ENCODE data around the gene CITED4. TPM values are rescaled to one million over a fixed set of nuclear protein-coding genes. Genes with fewer than 3 reads are reported as not detected.

The CITED4 gene
- total and polyA plus RNA-seq, 9 of the 15 experiments (the other 6 are each of a cell fraction or from before 2014, with no cell fraction given), result 0.11 to 1.2 (median 0.17) TPM; not detected in 2

- no peak for TF ChIP-seq RREB1 (CRISPR knock-in tag; IDR thresholded peaks at IDR 0.05)
- TF ChIP-seq SNAPC5 (CRISPR knock-in tag; IDR thresholded peaks at IDR 0.05), result no peak
- TF ChIP-seq MLLT1 (IDR thresholded peaks at IDR 0.05), result no peak; a peak in 1 of 4 replicates
- TF ChIP-seq MAX (CRISPR knock-in tag; IDR thresholded peaks at IDR 0.05), result no peak
- TF ChIP-seq RBM22 (IDR thresholded peaks at IDR 0.05; ENCODE audit: low read depth, low read length, poor library complexity, severe bottlenecking), result no peak
- no peak for TF ChIP-seq ZNF699 (CRISPR knock-in tag; IDR thresholded peaks at IDR 0.05; ENCODE audit: insufficient replicate concordance)
- no peak for TF ChIP-seq TFAM (CRISPR knock-in tag; conservative IDR thresholded peaks at IDR 0.05)
- TF ChIP-seq RFX7 (CRISPR knock-in tag; IDR thresholded peaks at IDR 0.05), result no peak
- TF ChIP-seq ZNF324 (CRISPR knock-in tag; IDR thresholded peaks at IDR 0.05), result no peak
- no peak for TF ChIP-seq SP2 (IDR thresholded peaks at IDR 0.05; ENCODE audit: extremely low read depth, low read depth, low read length, poor library complexity, severe bottlenecking)
- TF ChIP-seq ZZZ3 (IDR thresholded peaks at IDR 0.05), result no peak
- no peak for TF ChIP-seq ZNF655 (CRISPR knock-in tag; IDR thresholded peaks at IDR 0.05)
- no peak for TF ChIP-seq PREB (CRISPR knock-in tag; IDR thresholded peaks at IDR 0.05)
- TF ChIP-seq ZNF79 (CRISPR knock-in tag; IDR thresholded peaks at IDR 0.05; ENCODE audit: low read depth), result no peak
- 0 out of 2 replicates have a peak, but pooled peaks have one; percentile 33 for TF ChIP-seq RHOXF2B (CRISPR knock-in tag; conservative IDR thresholded peaks at IDR 0.05)
- TF ChIP-seq ILF3 (IDR thresholded peaks at IDR 0.05; ENCODE audit: borderline replicate concordance), result no peak
Measured at GRCh38 chr1:40868051-40868723, 6.0 kb upstream of the CITED4 start (continued).

Data from K562 (cell line).